ENCODE measurements around the gene VWF. TPM values are rescaled to one million over a fixed set of nuclear protein-coding genes. Genes with fewer than 3 reads are reported as not detected.

Gene VWF
- total RNA-seq, 1 donor from 2014 or later = 0.21 TPM

GRCh38 chr12:5988659-5989116 is 135.8 kb downstream of the VWF start:
- no peak overlapping the region for H3K27ac Mint-ChIP-seq (ENCODE audit: unreplicated experiment)

GRCh38 chr12:5988088-5988487 is 136.4 kb downstream of the VWF start:
- Mint-ChIP-seq H3K4me3 (no peak overlapping the region), H3K36me3 (ENCODE audit: low read depth) (no peaks in the 10 kb centered on the region), H3K4me1 (peaks cover 11% of the 10 kb centered on the region), H3K9me3 (no peaks in the 10 kb centered on the region), H3K27ac (ENCODE audit: unreplicated experiment) (no peak overlapping the region), H3K27me3 (ENCODE audit: low read depth) (no peaks in the 10 kb centered on the region)
- TF ChIP-seq, protein P1, sequence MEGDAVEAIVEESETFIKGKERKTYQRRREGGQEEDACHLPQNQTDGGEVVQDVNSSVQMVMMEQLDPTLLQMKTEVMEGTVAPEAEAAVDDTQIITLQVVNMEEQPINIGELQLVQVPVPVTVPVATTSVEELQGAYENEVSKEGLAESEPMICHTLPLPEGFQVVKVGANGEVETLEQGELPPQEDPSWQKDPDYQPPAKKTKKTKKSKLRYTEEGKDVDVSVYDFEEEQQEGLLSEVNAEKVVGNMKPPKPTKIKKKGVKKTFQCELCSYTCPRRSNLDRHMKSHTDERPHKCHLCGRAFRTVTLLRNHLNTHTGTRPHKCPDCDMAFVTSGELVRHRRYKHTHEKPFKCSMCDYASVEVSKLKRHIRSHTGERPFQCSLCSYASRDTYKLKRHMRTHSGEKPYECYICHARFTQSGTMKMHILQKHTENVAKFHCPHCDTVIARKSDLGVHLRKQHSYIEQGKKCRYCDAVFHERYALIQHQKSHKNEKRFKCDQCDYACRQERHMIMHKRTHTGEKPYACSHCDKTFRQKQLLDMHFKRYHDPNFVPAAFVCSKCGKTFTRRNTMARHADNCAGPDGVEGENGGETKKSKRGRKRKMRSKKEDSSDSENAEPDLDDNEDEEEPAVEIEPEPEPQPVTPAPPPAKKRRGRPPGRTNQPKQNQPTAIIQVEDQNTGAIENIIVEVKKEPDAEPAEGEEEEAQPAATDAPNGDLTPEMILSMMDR (conservative IDR thresholded peaks at IDR 0.05) = no peak
- DNase-seq (ENCODE audit: low read depth, low spot score) = no peak

More at GRCh38 chr12:5988659-5989116, 135.8 kb downstream of the VWF start:
- Mint-ChIP-seq H3K36me3 (ENCODE audit: low read depth) (no peaks in the 10 kb centered on the region), H3K4me1 (peaks cover 11% of the 10 kb centered on the region), H3K9me3 (no peaks in the 10 kb centered on the region), H3K4me3 (no peak overlapping the region), H3K27me3 (ENCODE audit: low read depth) (no peaks in the 10 kb centered on the region)
- peak; percentile 80 for DNase-seq (ENCODE audit: low read depth, low spot score)
- TF ChIP-seq, protein P1 (conservative IDR thresholded peaks at IDR 0.05) = peak; percentile 100

DNA sequence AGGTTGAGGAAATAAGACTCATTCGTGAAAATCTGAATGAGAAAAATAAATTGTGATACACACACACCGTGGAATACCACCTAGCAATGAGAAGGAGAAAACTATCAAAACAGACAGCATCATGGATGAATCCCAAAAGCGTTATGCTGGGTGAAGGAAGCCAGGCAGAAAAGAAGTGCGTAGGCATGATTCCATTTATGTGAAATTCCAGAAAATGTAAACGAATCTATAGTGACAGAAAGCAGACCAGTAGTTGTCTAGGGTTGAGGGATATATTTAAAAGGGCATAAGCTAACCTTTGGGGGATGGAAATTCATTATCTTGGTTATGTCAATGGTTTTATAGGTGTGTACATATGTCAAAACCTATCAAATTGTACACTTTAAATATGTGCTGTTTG is 136.9 kb downstream of the VWF start:
- no peaks in the 10 kb centered on the region for H3K27me3 Mint-ChIP-seq (ENCODE audit: low read depth)
- no peak overlapping the region for H3K27ac Mint-ChIP-seq (ENCODE audit: unreplicated experiment)
- TF ChIP-seq, protein P1 (conservative IDR thresholded peaks at IDR 0.05) = no peak
- no peaks in the 10 kb centered on the region for H3K9me3 Mint-ChIP-seq
- H3K4me3 Mint-ChIP-seq = no peak overlapping the region
- DNase-seq (ENCODE audit: low read depth, low spot score) = no peak
- no peaks in the 10 kb centered on the region for H3K36me3 Mint-ChIP-seq (ENCODE audit: low read depth)
- peaks cover 11% of the 10 kb centered on the region for H3K4me1 Mint-ChIP-seq

DNA sequence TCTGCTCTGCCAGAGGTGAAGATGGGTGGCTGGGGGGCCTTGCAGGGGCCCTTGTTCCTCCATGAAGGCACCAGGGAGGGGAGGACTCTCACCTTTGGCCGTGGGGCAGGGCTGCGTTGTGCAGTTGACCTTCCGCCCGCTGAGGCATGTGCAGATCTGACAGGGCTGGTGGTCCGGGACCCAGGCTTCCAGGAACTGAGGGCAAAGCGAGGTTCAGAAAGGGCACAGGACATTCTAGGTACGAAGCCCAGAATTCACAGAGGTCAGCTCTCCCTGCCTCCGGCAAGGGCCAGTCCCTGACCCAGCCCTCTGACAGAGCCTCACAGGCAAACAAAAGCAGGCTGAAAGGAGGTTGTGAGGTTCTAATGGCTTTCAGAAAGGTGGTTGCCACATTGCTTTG is 139.0 kb downstream of the VWF start:
- H3K9me3 Mint-ChIP-seq = no peaks in the 10 kb centered on the region
- H3K4me1 Mint-ChIP-seq = peaks cover 11% of the 10 kb centered on the region
- TF ChIP-seq, protein P1 (conservative IDR thresholded peaks at IDR 0.05) = no peak
- no peaks in the 10 kb centered on the region for H3K27me3 Mint-ChIP-seq (ENCODE audit: low read depth)
- no peak for DNase-seq (ENCODE audit: low read depth, low spot score)
- H3K4me3 Mint-ChIP-seq = no peak overlapping the region
- H3K36me3 Mint-ChIP-seq (ENCODE audit: low read depth) = no peaks in the 10 kb centered on the region
- H3K27ac Mint-ChIP-seq (ENCODE audit: unreplicated experiment) = no peak overlapping the region

DNA sequence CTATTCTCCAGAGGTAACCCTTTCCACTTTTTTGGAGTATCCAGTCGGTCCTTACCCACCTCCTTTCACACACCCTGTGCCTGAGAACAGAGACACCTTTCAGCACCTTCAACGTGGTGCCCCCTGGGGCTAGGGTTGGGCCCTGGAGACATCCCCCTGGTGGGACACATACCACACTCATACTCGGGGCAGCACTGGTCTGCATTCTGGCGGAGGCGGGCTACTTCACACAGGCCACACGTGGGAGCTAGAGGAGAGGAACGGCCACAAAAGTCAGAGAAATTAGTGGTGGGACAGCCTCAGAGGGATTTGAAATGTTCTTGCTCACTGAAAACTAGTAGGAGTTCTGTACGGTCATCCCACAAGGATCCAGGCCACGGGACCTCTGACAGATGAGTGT is 139.6 kb downstream of the VWF start:
- Mint-ChIP-seq H3K9me3 (no peaks in the 10 kb centered on the region), H3K36me3 (ENCODE audit: low read depth) (no peaks in the 10 kb centered on the region), H3K4me1 (peaks cover 11% of the 10 kb centered on the region), H3K4me3 (no peak overlapping the region), H3K27me3 (ENCODE audit: low read depth) (no peaks in the 10 kb centered on the region), H3K27ac (ENCODE audit: unreplicated experiment) (no peak overlapping the region)
- no peak for DNase-seq (ENCODE audit: low read depth, low spot score)
- TF ChIP-seq, protein P1 (conservative IDR thresholded peaks at IDR 0.05) = no peak

- TF ChIP-seq, protein P1 (conservative IDR thresholded peaks at IDR 0.05) = no peak
- Mint-ChIP-seq H3K27ac (ENCODE audit: unreplicated experiment) (no peak overlapping the region), H3K36me3 (ENCODE audit: low read depth) (no peaks in the 10 kb centered on the region), H3K27me3 (ENCODE audit: low read depth) (no peaks in the 10 kb centered on the region), H3K4me1 (peaks cover 7% of the 10 kb centered on the region), H3K9me3 (no peaks in the 10 kb centered on the region), H3K4me3 (no peak overlapping the region)
- no peak for DNase-seq (ENCODE audit: low read depth, low spot score)
These were observed 142.4 kb downstream of the VWF start for GRCh38 chr12:5982106-5982505.
